Kidney (tissue), 14 donors: Measurements from ENCODE around the gene GRIK3. TPM values are rescaled to one million over a fixed set of nuclear protein-coding genes. Genes with fewer than 3 reads are reported as not detected.

Source experiments
- DNase-seq, 5 donors: peaks; one replicate each; pipeline ENCODE4 v3.0.0-alpha.2; 2013 to 2020
- FAIRE-seq: peaks from 2 replicates; lab custom pipeline; 2012; peaks lifted over from hg19 to GRCh38; lab: Jason Lieb, UNC
- H3K27ac ChIP-seq, 2 donors: one replicate each; pipeline ENCODE4 v1.7.0; 2013; ENCODE audit warnings: low read depth in 2 of 2, low read length in 2 of 2, inconsistent platforms in 1 of 2
- H3K27me3 ChIP-seq: one replicate; pipeline ENCODE4 v1.7.1; 2013; ENCODE audit warnings: low read length, inconsistent platforms; ENCODE audit not compliant: control insufficient read depth, insufficient read depth
- H3K36me3 ChIP-seq, 3 donors: one replicate each; pipeline versions ENCODE4 v1.7.0 to v1.7.1; 2013; ENCODE audit warnings: low read length in 3 of 3, control low read depth in 1 of 3, inconsistent platforms in 1 of 3; ENCODE audit not compliant: insufficient read depth in 3 of 3, control insufficient read depth in 2 of 3
- H3K4me1 ChIP-seq, 3 donors: one replicate each; pipeline versions ENCODE4 v1.7.0 to v1.7.1; 2013; ENCODE audit warnings: low read length in 3 of 3, inconsistent platforms in 1 of 3, low read depth in 1 of 3; ENCODE audit not compliant: control insufficient read depth in 2 of 3, insufficient read depth in 2 of 3
- H3K4me3 ChIP-seq, 3 donors: one replicate each; pipeline versions ENCODE4 v1.7.0 to v1.8.1; 2013; ENCODE audit warnings: low read length in 3 of 3, control low read depth in 1 of 3, inconsistent platforms in 1 of 3
- H3K9ac ChIP-seq, 3 donors: one replicate each; pipeline versions ENCODE4 v1.7.0 to v1.7.1; 2013; ENCODE audit warnings: low read length in 3 of 3, control low read depth in 1 of 3, inconsistent platforms in 1 of 3
- H3K9me3 ChIP-seq, 3 donors: one replicate each; pipeline versions ENCODE4 v1.7.0 to v1.7.1; 2013; ENCODE audit warnings: low read length in 3 of 3, control low read depth in 1 of 3, inconsistent platforms in 1 of 3; ENCODE audit not compliant: control insufficient read depth in 2 of 3, insufficient read depth in 1 of 3
- intact Hi-C: fragments of 100-400 bp; cut with DNase I; formaldehyde crosslinking; loops from one replicate; pipeline ENCODE4 v1.11.1; 2022
- polyA plus RNA-seq: library from polyadenylated mRNA; stranded (reverse); fragments of 350-450 nt; fragmentation: Illumina TruSeq; extraction: RNeasy Lipid Tissue Mini Kit (QIAGEN cat#74804); gene quantifications from one replicate; pipeline ENCODE4 v1.2.3, GENCODE V29; 2014; ENCODE audit warnings: low read depth, low replicate concordance; ENCODE audit not compliant: insufficient read depth
- total RNA-seq: library from RNA; stranded (reverse); fragmentation: NEBNext Ultra II Directional; extraction: Animal tissue kit (Norgen Biotek cat#: 25700); gene quantifications from one replicate; pipeline ENCODE4 v1.2.1, GENCODE V29; 2021
- TF ChIP-seq, protein P1 (sequence below): IDR thresholded peaks from 3 replicates; pipeline ENCODE4 v1.5.1; 2012; ENCODE audit warnings: mild to moderate bottlenecking, moderate library complexity, borderline replicate concordance; ENCODE audit not compliant: insufficient read depth; ENCODE audit errors: extremely low read depth
- donor health status: control.
- donor health status: control.
- donor health status: control.
- donor health status: control.
- donor health status: control.
- donor health status: DM: yes; HTN: yes; CAD: no.
- donor health status: Normal renal cell carcinoma (clear cell type).

Gene GRIK3
- total and polyA plus RNA-seq, 2 donors from 2014 or later: 0.06 to 0.38 TPM

GRCh38 chr1:37031871-37032270, 2.4 kb downstream of the GRIK3 start:
- Histone ChIP-seq H3K36me3 (no peaks in the 10 kb centered on the region), H3K4me1 (no peaks in the 10 kb centered on the region), H3K27me3 (peaks cover 45% of the 10 kb centered on the region), H3K27ac (no peak overlapping the region), H3K9me3 (no peaks in the 10 kb centered on the region), H3K9ac (no peak overlapping the region), H3K4me3 (no peak overlapping the region)
- FAIRE-seq (no peak), DNase-seq (no peak)
- TF ChIP-seq, protein P1, sequence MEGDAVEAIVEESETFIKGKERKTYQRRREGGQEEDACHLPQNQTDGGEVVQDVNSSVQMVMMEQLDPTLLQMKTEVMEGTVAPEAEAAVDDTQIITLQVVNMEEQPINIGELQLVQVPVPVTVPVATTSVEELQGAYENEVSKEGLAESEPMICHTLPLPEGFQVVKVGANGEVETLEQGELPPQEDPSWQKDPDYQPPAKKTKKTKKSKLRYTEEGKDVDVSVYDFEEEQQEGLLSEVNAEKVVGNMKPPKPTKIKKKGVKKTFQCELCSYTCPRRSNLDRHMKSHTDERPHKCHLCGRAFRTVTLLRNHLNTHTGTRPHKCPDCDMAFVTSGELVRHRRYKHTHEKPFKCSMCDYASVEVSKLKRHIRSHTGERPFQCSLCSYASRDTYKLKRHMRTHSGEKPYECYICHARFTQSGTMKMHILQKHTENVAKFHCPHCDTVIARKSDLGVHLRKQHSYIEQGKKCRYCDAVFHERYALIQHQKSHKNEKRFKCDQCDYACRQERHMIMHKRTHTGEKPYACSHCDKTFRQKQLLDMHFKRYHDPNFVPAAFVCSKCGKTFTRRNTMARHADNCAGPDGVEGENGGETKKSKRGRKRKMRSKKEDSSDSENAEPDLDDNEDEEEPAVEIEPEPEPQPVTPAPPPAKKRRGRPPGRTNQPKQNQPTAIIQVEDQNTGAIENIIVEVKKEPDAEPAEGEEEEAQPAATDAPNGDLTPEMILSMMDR: no peak
- intact Hi-C loops: no loop called here

- TF ChIP-seq, protein P1: no peak
- no peak overlapping the region for H3K9ac ChIP-seq
- peaks cover 43% of the 10 kb centered on the region for H3K27me3 ChIP-seq
- H3K4me1 ChIP-seq: no peaks in the 10 kb centered on the region
- no peak for FAIRE-seq
- no peak overlapping the region for H3K4me3 ChIP-seq
- intact Hi-C loops: no loop called here
- H3K36me3 ChIP-seq: no peaks in the 10 kb centered on the region
- no peaks in the 10 kb centered on the region for H3K9me3 ChIP-seq
- no peak overlapping the region for H3K27ac ChIP-seq
- no peak for DNase-seq
These were observed 2.9 kb downstream of the GRIK3 start for GRCh38 chr1:37031429-37031828.

DNA sequence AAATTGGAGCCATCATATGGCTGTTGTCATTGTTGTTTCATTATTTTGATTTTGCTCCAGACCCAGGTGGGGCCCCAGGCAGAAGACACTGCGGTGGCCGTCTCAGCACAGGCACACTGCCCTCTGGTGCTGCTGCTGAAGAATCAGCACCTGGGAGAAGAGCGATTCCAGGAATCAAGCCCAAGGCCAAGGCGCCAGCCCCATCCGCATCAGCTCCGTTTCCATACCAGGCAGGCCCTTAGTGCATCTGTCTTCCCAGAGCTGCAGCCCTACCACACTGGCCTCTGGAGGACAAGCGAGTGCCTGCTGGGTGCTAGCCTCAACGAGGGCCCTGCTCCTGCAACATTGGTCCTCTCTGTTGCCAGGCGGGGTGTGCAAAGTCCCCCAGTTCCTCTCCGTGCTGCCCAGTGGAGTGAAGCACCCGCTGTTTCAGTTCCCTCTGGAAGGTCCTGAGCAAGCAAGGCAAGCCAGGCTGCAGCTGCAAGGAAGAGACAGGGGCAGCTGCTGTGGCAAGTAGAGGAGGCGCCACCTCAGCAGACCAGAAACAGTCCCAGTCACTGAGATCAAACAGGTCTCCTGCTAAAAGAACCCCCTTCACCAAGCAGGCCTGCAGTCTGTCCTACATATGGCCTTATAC, 5.2 kb downstream of the GRIK3 start:
- Histone ChIP-seq H3K27ac (no peak overlapping the region), H3K36me3 (no peaks in the 10 kb centered on the region), H3K9me3 (no peaks in the 10 kb centered on the region), H3K4me3 (no peak overlapping the region), H3K9ac (no peak overlapping the region), H3K4me1 (no peaks in the 10 kb centered on the region), H3K27me3 (peaks cover 33% of the 10 kb centered on the region)
- FAIRE-seq (no peak), DNase-seq (no peak)
- TF ChIP-seq, protein P1: no peak
- intact Hi-C loops: no loop called here

- Histone ChIP-seq H3K27ac (no peak overlapping the region), H3K9ac (no peak overlapping the region), H3K36me3 (no peaks in the 10 kb centered on the region), H3K4me1 (no peaks in the 10 kb centered on the region), H3K9me3 (peaks cover 0 to 6% (median 0%) of the 10 kb centered on the region in 3 donors), H3K4me3 (no peak overlapping the region), H3K27me3 (no peaks in the 10 kb centered on the region)
- FAIRE-seq (no peak), DNase-seq (no peak)
- TF ChIP-seq, protein P1: no peak
- intact Hi-C loops: no loop called here
These were observed 12.8 kb downstream of the GRIK3 start for GRCh38 chr1:37021502-37021901.
